HEK293 (cell line): ENCODE measurements around the gene TPM4.

ENCODE experiments used
- REPIN1 ChIP-seq: fragments of 450-650 bp; formaldehyde crosslinking; IDR thresholded peaks from 2 replicates; pipeline ENCODE4 v1.5.1; 2017; ENCODE audit warnings: missing biosample characterization, missing genetic modification characterization, low read depth
- ZFP3 ChIP-seq: fragments of 450-650 bp; formaldehyde crosslinking; IDR thresholded peaks from 2 replicates; pipeline ENCODE4 v1.5.1; 2016; ENCODE audit warnings: low read depth, missing biosample characterization, missing genetic modification characterization
- ZNF302 ChIP-seq: fragments of 450-650 bp; formaldehyde crosslinking; IDR thresholded peaks from 2 replicates; pipeline ENCODE4 v1.5.1; 2016; ENCODE audit warnings: missing biosample characterization, missing genetic modification characterization, low read depth
- ZNF830 ChIP-seq: fragments of 450-650 bp; IDR thresholded peaks from 2 replicates; pipeline ENCODE4 v1.5.0; 2018; ENCODE audit warnings: missing biosample characterization, missing genetic modification characterization, low read depth, mild to moderate bottlenecking, moderate library complexity
- TF ChIP-seq, protein P1 (sequence below): fragments of 450-650 bp; formaldehyde crosslinking; IDR thresholded peaks from 2 replicates; pipeline ENCODE4 v1.5.1; 2016; ENCODE audit warnings: missing biosample characterization, missing genetic modification characterization

GRCh38 chr19:16142032-16142580 is 65.8 kb downstream of the TPM4 start:
- TF ChIP-seq, protein P1, sequence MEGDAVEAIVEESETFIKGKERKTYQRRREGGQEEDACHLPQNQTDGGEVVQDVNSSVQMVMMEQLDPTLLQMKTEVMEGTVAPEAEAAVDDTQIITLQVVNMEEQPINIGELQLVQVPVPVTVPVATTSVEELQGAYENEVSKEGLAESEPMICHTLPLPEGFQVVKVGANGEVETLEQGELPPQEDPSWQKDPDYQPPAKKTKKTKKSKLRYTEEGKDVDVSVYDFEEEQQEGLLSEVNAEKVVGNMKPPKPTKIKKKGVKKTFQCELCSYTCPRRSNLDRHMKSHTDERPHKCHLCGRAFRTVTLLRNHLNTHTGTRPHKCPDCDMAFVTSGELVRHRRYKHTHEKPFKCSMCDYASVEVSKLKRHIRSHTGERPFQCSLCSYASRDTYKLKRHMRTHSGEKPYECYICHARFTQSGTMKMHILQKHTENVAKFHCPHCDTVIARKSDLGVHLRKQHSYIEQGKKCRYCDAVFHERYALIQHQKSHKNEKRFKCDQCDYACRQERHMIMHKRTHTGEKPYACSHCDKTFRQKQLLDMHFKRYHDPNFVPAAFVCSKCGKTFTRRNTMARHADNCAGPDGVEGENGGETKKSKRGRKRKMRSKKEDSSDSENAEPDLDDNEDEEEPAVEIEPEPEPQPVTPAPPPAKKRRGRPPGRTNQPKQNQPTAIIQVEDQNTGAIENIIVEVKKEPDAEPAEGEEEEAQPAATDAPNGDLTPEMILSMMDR (tag by site-specific recombination) = no peak
- TF ChIP-seq REPIN1 (tag by site-specific recombination) (no peak), ZNF302 (tag by site-specific recombination) (no peak), ZNF830 (tag by site-specific recombination) (no peak), ZFP3 (tag by site-specific recombination) (no peak)
